HepG2 (cell line): ENCODE data around the gene PLIN3. TPM values are rescaled to one million over a fixed set of nuclear protein-coding genes. Genes with fewer than 3 reads are reported as not detected.

Experiments used
- ADNP ChIP-seq: sonication (generic); formaldehyde crosslinking; IDR thresholded peaks from 2 replicates; pipeline ENCODE4 v1.4.0; 2020; ENCODE audit warnings: missing genetic modification reagents
- AHR ChIP-seq: IDR thresholded peaks from 2 replicates; pipeline ENCODE4 v1.6.1; 2018; ENCODE audit warnings: missing genetic modification reagents, missing compliant biosample characterization
- CBX5 ChIP-seq: sonication (generic); formaldehyde crosslinking; IDR thresholded peaks from 2 replicates; pipeline ENCODE4 v1.4.0; 2020; ENCODE audit warnings: missing genetic modification reagents, borderline replicate concordance
- DNMT1 ChIP-seq: sonication (generic); formaldehyde crosslinking; IDR thresholded peaks from 2 replicates; pipeline ENCODE4 v1.5.1; 2020; ENCODE audit warnings: mild to moderate bottlenecking, missing genetic modification reagents
- HDAC2 ChIP-seq: sonication (generic); formaldehyde crosslinking; IDR thresholded peaks from 2 replicates; pipeline ENCODE4 v1.4.0; 2020; ENCODE audit warnings: missing genetic modification reagents
- IKZF4 ChIP-seq: sonication (generic); formaldehyde crosslinking; IDR thresholded peaks from 2 replicates; pipeline ENCODE4 v1.5.1; 2020; ENCODE audit warnings: borderline replicate concordance, mild to moderate bottlenecking, low read depth, missing genetic modification reagents; ENCODE audit errors: not compliant biosample characterization
- KMT2B ChIP-seq: IDR thresholded peaks from 2 replicates; pipeline ENCODE4 v1.6.1; 2016; ENCODE audit warnings: missing genetic modification reagents, missing compliant biosample characterization
- LCORL ChIP-seq, 2 experiments: fragments of 450-650 bp in 1 of 2; sonication (generic) in 1 of 2; formaldehyde crosslinking in 1 of 2; IDR thresholded peaks; 2 replicates each; pipeline versions ENCODE4 v1.5.0 to v1.6.1; 2017 to 2020; ENCODE audit warnings: antibody characterized with exemption in 1 of 2, missing genetic modification reagents in 1 of 2
- MBNL3 ChIP-seq: fragments of 250-450 bp; sonication (Bioruptor Pico); conservative IDR thresholded peaks from 2 replicates; pipeline ENCODE4 v1.8.0; 2022; ENCODE audit warnings: mild to moderate bottlenecking, inconsistent platforms
- PATZ1 ChIP-seq: sonication (generic); formaldehyde crosslinking; IDR thresholded peaks from 2 replicates; pipeline ENCODE4 v1.4.0; 2020; ENCODE audit warnings: missing genetic modification reagents
- RCOR2 ChIP-seq: IDR thresholded peaks from 2 replicates; pipeline ENCODE4 v1.6.1; 2016; ENCODE audit warnings: missing biosample characterization, missing genetic modification reagents
- RFXAP ChIP-seq: sonication (generic); formaldehyde crosslinking; IDR thresholded peaks from 2 replicates; pipeline ENCODE4 v1.4.0; 2020; ENCODE audit warnings: missing genetic modification reagents, borderline replicate concordance
- RXRA ChIP-seq: sonication (generic); formaldehyde crosslinking; IDR thresholded peaks from 2 replicates; pipeline ENCODE4 v1.5.1; 2020; ENCODE audit warnings: missing genetic modification reagents
- SMARCE1 ChIP-seq: fragments of 450-650 bp; IDR thresholded peaks from 2 replicates; pipeline ENCODE4 v1.6.1; 2017; ENCODE audit warnings: borderline replicate concordance
- TAF15 ChIP-seq: fragments of 200-400 bp; formaldehyde crosslinking; IDR thresholded peaks from one replicate; pipeline ENCODE4 v1.6.1; 2018; ENCODE audit warnings: mild to moderate bottlenecking, low read depth, low read length; ENCODE audit not compliant: poor library complexity, severe bottlenecking
- THAP11 ChIP-seq: IDR thresholded peaks from 2 replicates; pipeline ENCODE4 v1.6.1; 2016; ENCODE audit warnings: missing biosample characterization, missing genetic modification reagents
- UBTF ChIP-seq: sonication (generic); formaldehyde crosslinking; IDR thresholded peaks from 2 replicates; pipeline ENCODE4 v1.4.0; 2020; ENCODE audit warnings: mild to moderate bottlenecking, missing genetic modification reagents
- ZBTB26 ChIP-seq: IDR thresholded peaks from 2 replicates; pipeline ENCODE4 v1.6.1; 2016; ENCODE audit warnings: missing compliant biosample characterization, missing genetic modification reagents, borderline replicate concordance
- ZBTB33 ChIP-seq: sonication (generic); formaldehyde crosslinking; IDR thresholded peaks from 2 replicates; pipeline ENCODE4 v1.4.0; 2020; ENCODE audit warnings: missing genetic modification reagents
- ZNF451 ChIP-seq: sonication (generic); formaldehyde crosslinking; IDR thresholded peaks from 2 replicates; pipeline ENCODE4 v1.5.0; 2020; ENCODE audit warnings: mild to moderate bottlenecking, missing genetic modification reagents
- ZNF891 ChIP-seq: sonication (generic); formaldehyde crosslinking; IDR thresholded peaks from 2 replicates; pipeline ENCODE4 v1.5.0; 2020; ENCODE audit warnings: mild to moderate bottlenecking, missing genetic modification reagents
- ZSCAN21 ChIP-seq: sonication (generic); formaldehyde crosslinking; IDR thresholded peaks from 2 replicates; pipeline ENCODE4 v1.8.0; 2022; ENCODE audit warnings: mild to moderate bottlenecking, missing genetic modification reagents, moderate library complexity, borderline replicate concordance
- polyA plus RNA-seq, 8 experiments: library from polyadenylated mRNA; depleted of rRNA in 3 of 8; stranded (reverse) in 7 of 8; unstranded in 1 of 8; fragments of >200 nt; fragmentation: Illumina TruSeq in 4 of 8; extraction: Trizol in 4 of 8; gene quantifications; 2 replicates each; pipeline versions ENCODE4 v1.2.1 to v1.2.3, GENCODE V29; 2011 to 2016; ENCODE audit warnings: low read depth in 4 of 8, missing spikeins in 1 of 8, mixed read lengths in 1 of 8; ENCODE audit not compliant: insufficient read depth in 1 of 8
- total RNA-seq, 5 experiments: library from RNA; depleted of rRNA; stranded (reverse); fragments of >200 nt; fragmentation: Illumina TruSeq; extraction: Trizol; gene quantifications; 2 replicates each; pipeline ENCODE4 v1.2.3, GENCODE V29; 2016; ENCODE audit warnings: low read depth in 1 of 5

The PLIN3 gene
- total and polyA plus RNA-seq, 2 of the 13 experiments (the other 11 are each of a cell fraction or from before 2014, with no cell fraction given) = 49.3 to 57.9 TPM

- TF ChIP-seq PATZ1 = peak; percentile 60; the same call in 1 of the 2 replicates
- peak; percentile 36; the same call in 1 of the 2 replicates for TF ChIP-seq HDAC2 (CRISPR knock-in tag)
- no peak for TF ChIP-seq DNMT1 (CRISPR knock-in tag)
- no peak for TF ChIP-seq MBNL3 (CRISPR knock-in tag)
- no peak for TF ChIP-seq LCORL (IDR thresholded peaks at IDR 0.05)
- TF ChIP-seq LCORL (CRISPR knock-in tag; IDR thresholded peaks at IDR 0.05) = 0 out of 2 replicates have a peak, but pooled peaks have one; percentile 57
- peak; percentile 82 for TF ChIP-seq ZBTB33 (CRISPR knock-in tag)
- 0 out of 2 replicates have a peak, but pooled peaks have one; percentile 21 for TF ChIP-seq UBTF
- TF ChIP-seq THAP11 (CRISPR knock-in tag) = peak; percentile 68
- no peak for TF ChIP-seq IKZF4 (CRISPR knock-in tag)
- no peak for TF ChIP-seq SMARCE1
- TF ChIP-seq ZBTB26 (CRISPR knock-in tag) = peak; percentile 29; the same call in 1 of the 2 replicates
- peak; percentile 22; the same call in 1 of the 2 replicates for TF ChIP-seq ZNF891 (CRISPR knock-in tag)
- peak; percentile 58; the same call in 1 of the 2 replicates for TF ChIP-seq RXRA (CRISPR knock-in tag)
- TF ChIP-seq ADNP (CRISPR knock-in tag) = peak; percentile 94
- no peak for TF ChIP-seq AHR (CRISPR knock-in tag)
- peak; percentile 61; the same call in 1 of the 2 replicates for TF ChIP-seq RCOR2 (CRISPR knock-in tag)
- no peak for TF ChIP-seq KMT2B (CRISPR knock-in tag)
- TF ChIP-seq TAF15 = peak; percentile 67
- no peak for TF ChIP-seq RFXAP (CRISPR knock-in tag)
- TF ChIP-seq CBX5 (CRISPR knock-in tag) = peak; percentile 74; the same call in 1 of the 2 replicates
- peak; percentile 25; the same call in 1 of the 2 replicates for TF ChIP-seq ZSCAN21 (CRISPR knock-in tag)
- no peak for TF ChIP-seq ZNF451 (CRISPR knock-in tag)
Observed at GRCh38 chr19:4811328-4812131, 55.9 kb downstream of the PLIN3 start (continued).
